GM21515 (cell line): ENCODE results near the gene DRC1.

ENCODE experiments used
- ATAC-seq: cut with Tn5 transposase; IDR thresholded peaks from one replicate; pipeline ENCODE4 v1.9.1; 2021; ENCODE audit not compliant: unreplicated experiment

The DRC1 gene

GRCh38 chr2:26489213-26489850, 87.6 kb downstream of the DRC1 start:
- ATAC-seq, result no peak

- no peak for ATAC-seq
These were observed 89.9 kb downstream of the DRC1 start for GRCh38 chr2:26491563-26492167.

GRCh38 chr2:26492749-26493515, 91.2 kb downstream of the DRC1 start:
- no peak for ATAC-seq

GRCh38 chr2:26493566-26493965, 91.8 kb downstream of the DRC1 start:
- ATAC-seq, result no peak

- no peak for ATAC-seq
These were observed 92.5 kb downstream of the DRC1 start for GRCh38 chr2:26494199-26494598.

GRCh38 chr2:26494891-26495290, 93.2 kb downstream of the DRC1 start:
- no peak for ATAC-seq

- no peak for ATAC-seq
These were observed 94.1 kb downstream of the DRC1 start for GRCh38 chr2:26495705-26496297.

- ATAC-seq, result no peak
These were observed 98.7 kb downstream of the DRC1 start for GRCh38 chr2:26500406-26500805.

GRCh38 chr2:26503231-26503880, 101.6 kb downstream of the DRC1 start:
- ATAC-seq, result no peak

- no peak for ATAC-seq
These were observed 102.3 kb downstream of the DRC1 start for GRCh38 chr2:26504002-26504401.

- no peak for ATAC-seq
These were observed 104.6 kb downstream of the DRC1 start for GRCh38 chr2:26506279-26506678.
